HuH-7 (cell line): ENCODE data around the gene KLF16.

ENCODE experiments used
- DNase-seq: peaks from one replicate; pipeline ENCODE4 v3.0.0; 2011; ENCODE audit warnings: low spot score

KLF16 gene

GRCh38 chr19:1854542-1855039 lies 8.8 kb downstream of the KLF16 start:
- no peak for DNase-seq

DNA sequence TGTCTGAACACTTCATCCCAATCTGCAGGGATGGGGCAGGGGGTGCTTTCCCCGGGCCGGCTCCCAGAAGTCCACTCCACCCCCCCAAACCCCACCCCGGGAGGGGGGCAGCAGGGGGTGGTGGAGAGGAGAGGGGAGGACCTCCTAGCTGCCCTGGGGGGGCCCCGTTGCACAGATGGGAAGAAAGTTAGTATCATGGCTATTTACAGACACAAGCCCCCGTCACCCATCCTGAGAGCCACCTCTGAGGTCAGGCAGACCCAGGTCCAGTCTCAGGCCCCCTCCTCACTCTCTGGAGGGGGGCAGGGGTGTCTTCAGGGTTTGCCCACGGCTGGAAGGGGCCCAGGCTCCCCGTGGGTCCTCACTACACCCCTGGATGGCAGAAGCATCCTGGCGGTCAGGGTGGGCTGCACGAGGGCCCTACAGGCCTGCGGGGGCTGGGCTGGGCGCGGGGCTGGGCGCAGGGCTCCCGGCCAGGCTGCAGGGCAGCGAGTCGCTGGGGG lies 9.3 kb downstream of the KLF16 start:
- no peak for DNase-seq

DNA sequence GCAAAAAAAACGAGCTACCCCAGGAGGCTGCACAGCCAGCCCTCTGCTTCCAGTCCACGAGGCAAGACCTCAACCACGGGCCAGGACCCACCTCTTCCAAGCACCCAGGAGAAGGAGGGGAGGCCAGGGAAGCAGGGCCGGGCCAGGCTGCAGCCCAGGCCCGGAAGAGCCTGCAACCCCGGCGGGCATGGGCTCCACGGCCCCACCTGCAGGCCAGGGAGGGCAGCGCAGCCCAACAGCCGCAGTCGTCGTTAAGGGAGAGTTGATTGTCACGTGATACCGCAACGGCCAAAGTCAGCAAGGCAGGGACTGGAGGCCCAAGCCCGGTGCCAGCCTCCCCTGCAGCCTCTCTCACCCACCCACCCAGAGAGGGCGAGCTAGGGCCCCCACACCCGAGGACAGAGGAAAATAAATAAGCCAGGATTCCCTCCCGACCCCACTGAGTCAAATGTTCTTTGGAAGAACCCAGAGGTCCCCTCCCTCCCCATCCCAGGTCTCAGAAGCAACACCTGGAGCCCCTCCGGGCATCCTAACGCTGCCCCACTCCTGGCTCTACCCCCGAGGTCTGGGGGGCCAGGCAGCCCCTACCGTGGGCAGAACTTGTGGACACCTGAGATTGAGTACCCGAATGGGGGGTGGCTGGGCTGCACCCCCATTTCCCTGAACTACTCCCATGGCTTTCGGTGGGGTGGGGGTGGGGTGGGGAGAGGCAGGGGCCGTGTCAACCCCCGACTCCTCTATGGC lies 9.9 kb downstream of the KLF16 start:
- DNase-seq, result peak; percentile 85

DNA sequence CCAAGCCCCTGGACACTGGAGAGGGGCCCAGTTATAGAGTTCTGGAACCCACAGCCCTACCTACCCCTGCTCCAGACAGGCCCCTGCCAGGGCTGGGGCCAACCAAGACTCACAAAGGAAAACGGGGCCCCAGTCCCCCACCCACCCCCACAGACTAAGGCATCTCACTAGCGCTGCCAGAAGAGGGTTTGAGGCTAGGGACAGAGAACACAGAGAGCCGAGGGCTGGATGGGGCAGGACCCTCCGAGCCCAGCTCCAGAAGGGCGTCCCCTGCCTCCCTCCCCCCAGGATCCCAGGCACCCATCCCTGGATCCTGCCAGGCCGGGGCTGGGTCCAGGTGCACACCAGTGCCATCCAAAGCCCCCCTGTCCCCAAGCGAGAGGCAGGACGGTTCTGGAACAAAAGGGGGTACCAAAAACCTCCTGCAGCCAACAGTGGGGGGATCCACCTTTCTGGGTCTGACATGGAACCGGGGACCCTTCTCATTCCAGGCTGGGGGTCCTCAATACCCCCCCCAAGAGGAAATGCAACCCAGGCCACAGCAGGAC lies 10.7 kb downstream of the KLF16 start:
- no peak for DNase-seq

DNA sequence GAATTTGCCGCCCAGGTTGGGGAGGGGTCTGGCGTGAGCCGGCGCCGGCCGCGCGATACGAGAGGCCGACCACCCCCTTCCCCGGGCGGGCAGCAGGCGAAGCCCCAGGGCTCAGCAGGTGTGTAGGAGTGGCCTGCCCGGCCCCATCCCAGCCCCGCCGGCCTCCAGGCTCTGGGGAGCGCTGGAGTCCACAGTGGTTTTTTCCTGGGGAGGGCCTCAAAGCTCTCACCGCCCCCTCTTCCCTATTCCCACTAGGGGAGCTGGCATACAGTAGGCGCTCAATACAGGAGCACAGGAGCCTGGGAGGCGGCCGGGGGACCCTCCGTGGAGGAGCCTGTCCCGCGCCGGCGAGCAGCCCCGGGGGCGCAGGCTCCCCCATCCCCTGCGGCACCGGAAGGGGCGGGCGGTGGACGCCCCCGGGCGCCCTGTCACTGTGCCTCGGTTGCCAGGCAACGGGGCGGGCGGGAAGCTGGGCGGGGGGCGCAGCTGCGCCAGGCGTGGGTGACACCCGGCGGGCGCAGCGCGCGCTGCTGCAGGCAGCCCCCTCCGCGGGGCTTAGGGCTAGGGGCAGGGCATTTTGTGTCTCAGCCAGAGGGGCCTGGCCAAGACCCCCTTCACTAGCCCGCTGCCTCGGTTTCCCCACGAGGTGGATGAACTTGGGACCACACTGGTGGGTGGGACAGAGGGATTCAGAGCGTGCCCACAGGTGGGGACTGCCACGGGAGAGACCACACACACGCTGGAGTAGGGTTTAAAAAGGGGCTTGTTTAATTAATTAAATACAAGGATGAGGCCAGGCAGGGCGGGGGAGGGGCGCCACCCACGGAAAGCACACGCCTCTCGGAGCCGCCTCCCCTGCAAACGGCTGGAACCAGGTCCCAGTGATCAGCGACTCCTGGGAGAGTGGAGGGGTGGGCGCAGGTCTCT lies 11.5 kb downstream of the KLF16 start:
- no peak for DNase-seq

DNA sequence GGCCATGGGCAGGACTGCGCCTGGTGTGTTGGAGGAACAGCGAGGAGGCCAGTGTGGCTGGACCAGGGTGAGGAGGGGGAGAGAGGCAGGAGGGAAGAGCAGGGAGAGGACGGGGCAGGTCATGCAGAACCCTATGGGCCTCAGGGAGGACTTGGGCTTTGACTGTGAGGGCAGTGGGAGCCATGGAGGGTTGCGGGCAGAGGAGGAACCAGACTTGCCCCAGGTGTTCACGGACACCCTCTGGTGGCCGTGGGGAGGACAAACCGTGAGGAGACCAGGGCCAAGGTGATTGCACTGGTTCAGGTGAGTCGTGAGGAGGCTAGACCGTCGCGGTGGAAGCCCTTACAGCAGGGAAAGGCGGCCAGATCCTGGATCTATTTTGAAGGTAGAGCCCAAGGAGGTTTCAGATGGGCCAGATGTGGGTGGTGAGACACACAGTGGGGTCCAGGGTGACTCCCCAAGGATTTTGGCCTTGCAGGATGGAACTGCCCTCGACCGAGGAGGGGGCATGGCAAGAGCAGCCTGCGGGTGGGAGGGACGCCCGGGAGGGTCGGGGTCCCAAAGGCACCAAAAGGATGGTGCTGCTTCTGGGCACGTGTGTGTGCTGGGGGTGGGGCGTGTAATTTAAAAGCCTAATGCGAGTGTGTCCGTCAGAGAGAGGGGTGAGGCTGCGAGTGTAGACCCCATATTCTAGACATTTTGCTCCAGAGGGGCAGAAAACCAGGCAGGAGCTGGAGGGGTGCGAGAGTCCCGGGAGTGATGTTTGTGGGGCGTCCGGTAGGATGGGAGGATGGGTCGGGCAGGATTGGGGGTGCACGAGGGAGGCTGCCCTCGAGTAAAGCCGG lies 12.3 kb downstream of the KLF16 start:
- no peak for DNase-seq

DNA sequence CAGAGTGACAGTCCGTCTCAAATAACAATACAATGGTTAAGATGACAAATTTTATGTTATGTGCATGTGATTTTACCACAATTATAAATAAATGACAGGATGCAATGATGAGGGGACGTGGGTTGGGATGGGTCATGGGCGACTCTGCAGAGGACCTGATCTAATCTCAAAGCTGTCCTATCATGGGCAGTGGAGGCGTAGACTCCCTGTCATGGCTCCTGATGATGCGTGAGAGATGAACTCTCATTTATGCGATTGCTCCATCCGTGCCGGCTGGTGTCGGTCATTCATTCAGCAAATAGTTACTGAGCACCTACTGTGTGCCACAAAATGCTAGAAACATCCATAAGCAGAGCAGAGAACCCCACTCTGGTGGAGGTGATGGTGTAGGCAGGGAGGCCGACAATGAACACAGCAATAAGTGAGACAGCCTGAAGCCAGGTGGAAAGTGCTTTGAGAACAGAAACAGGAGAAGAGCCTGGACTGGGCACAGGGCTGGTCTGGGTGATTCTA lies 13.4 kb downstream of the KLF16 start:
- no peak for DNase-seq

GRCh38 chr19:1849132-1849474 lies 14.3 kb downstream of the KLF16 start:
- no peak for DNase-seq

GRCh38 chr19:1848399-1849131 lies 14.8 kb downstream of the KLF16 start, which contains the start of gene REXO1:
Gene REXO1 (minus strand): TSS chr19:1848483. CDS start chr19:1848358, 125 bp downstream.
- peak; percentile 80 for DNase-seq

DNA sequence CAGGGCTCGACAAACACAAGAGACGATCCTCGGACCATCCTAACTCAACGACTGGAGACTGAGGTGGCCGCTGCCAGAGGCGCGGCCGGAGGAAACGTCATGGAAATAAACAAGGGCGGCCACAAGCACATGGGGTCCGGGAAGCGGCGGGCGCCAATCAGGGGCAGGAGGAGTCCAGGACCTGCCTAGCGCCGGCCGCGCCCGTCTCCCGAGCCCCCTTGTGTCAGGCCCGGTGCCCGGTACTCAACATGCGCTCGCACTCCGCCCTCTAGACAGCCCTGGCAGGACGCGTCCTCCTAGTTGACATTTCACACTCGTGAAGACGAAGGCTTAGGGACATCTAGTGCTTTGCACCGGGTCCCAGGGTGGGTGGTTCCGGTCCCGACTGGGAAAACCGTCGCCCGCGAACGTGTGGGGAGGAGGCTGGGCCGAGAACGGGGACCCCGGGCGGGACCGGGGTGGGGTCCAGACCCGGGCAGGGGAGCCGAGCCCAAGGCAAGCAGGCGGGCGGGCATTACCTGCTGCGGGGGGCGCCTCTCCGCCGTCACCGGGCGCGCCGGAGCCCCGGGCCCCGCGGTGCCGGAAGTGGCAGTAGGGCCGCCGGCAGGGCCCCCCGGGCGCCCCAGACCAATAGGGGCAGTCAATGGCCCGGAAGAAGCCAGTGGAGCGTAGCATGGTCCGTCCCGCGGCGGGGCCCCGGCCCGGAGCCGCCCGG lies 15.5 kb downstream of the KLF16 start:
- no peak for DNase-seq

GRCh38 chr19:1847348-1847683 lies 16.1 kb downstream of the KLF16 start:
- DNase-seq, result no peak

- DNase-seq, result no peak
These were observed 16.7 kb downstream of the KLF16 start for GRCh38 chr19:1846517-1847204.

GRCh38 chr19:1845642-1846041 lies 17.7 kb downstream of the KLF16 start:
- no peak for DNase-seq

GRCh38 chr19:1845125-1845515 lies 18.3 kb downstream of the KLF16 start:
- no peak for DNase-seq

GRCh38 chr19:1844513-1845124 lies 18.8 kb downstream of the KLF16 start:
- DNase-seq, result no peak

DNA sequence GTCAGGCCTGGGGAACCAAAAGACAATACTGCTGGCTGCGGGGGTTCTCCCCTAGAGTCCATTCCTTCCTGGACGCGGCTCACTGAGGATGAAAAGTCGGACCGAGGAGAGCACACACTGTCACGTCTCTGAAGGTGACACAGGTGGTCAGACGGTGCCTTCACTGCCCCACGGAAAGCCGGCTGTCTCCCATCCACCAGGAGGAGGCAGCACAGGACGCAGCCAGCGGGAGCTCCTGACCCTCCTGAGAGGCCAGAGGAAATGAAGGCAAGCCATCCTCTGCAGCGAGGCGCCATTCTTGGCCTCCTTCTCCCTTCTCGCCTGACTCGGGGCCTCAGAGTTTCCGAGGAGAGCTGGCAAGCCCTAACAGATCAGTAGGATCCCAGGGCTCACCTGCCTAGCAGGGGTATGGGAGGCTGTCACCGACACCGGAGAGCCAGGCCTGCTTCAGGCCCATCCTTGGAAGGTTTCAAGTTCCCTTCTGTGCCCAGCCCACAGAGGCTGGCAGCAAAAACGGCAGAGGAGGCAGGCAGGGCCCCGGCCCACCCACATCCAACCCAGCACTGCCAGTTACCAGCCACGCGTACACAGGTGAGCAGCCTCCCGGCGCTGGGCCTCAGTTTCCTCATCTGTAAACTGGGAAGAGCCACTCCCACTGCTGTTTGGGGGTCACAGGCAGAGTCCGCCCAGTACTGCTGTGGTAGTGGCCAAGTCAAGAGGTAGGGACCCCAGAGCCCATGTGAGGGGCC lies 19.6 kb downstream of the KLF16 start:
- DNase-seq, result no peak

DNA sequence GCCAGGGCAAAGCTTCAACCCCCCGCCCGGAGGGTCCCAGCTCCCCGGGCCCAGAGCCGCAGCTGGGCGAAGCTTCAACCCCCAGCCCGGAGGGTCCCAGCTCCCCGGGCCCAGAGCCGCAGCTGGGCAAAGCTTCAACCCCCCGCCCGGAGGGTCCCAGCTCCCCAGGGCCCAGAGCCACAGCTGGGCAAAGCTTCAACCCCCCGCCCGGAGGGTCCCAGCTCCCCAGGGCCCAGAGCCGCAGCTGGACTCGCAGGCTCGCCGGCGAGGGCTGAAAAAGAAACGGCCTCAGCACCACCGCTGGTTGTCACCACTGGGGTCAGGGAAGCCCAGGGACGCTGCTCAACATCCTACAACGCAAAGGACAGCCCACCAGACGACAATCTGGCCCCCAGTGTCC lies 20.3 kb downstream of the KLF16 start:
- no peak for DNase-seq

- DNase-seq, result no peak
These were observed 22.0 kb downstream of the KLF16 start for GRCh38 chr19:1841209-1841924.
